K562 (cell line): ENCODE data around the gene SMIM15. TPM values are rescaled to one million over a fixed set of nuclear protein-coding genes. Genes with fewer than 3 reads are reported as not detected.

Source experiments
- ATAC-seq: fragments of 200-7000 bp; cut with Tn5 transposase; 3 replicates; pipeline ENCODE4 v1.9.1; 2020; ENCODE audit warnings: moderate library complexity
- BruUV-seq: library from RNA; stranded (reverse); fragments of 400-500 nt; replicated peaks from 2 replicates; lab custom pipeline; 2021; lab: Mats Ljungman, UMichigan
- CTCF ChIA-PET: fragments of 300-600 bp; formaldehyde crosslinking; extraction: SDS; loops from one replicate; lab custom pipeline; 2021; ENCODE audit warnings: low intra/inter-chr PET ratio; lab: Yijun Ruan, JAX
- POLR2A ChIA-PET: fragments of 300-600, 350-650 bp; sonication (Branson Sonifier 250); formaldehyde crosslinking; extraction: SDS; loops from one replicate; lab custom pipeline; 2021; ENCODE audit warnings: antibody characterized with exemption, inconsistent platforms; lab: Yijun Ruan, JAX
- DNase-seq, 4 experiments: peaks; one replicate each; pipeline versions ENCODE4 v3.0.0 to v3.0.0-alpha.2; 2011 to 2018; ENCODE audit warnings: low spot score in 3 of 4, mixed read lengths in 3 of 4; ENCODE audit errors: extremely low read depth in 1 of 4
- FAIRE-seq: peaks from 2 replicates; lab custom pipeline; 2011; peaks lifted over from hg19 to GRCh38; lab: Jason Lieb, UNC
- H2AFZ ChIP-seq: 2 replicates; pipeline ENCODE4 v1.6.0; 2011; ENCODE audit warnings: low read depth, low read length, control low read depth, inconsistent platforms
- H3K27ac ChIP-seq: fragments of 200-600 bp; 3 replicates; pipeline ENCODE4 v1.8.0; 2011; ENCODE audit warnings: low read depth, mild to moderate bottlenecking, control low read depth, inconsistent platforms, low read length, moderate library complexity, mixed read lengths; ENCODE audit errors: extremely low read depth
- H3K27me3 ChIP-seq, 2 experiments: fragments of 300-600 bp in 1 of 2; 2 replicates in 1 of 2; 3 replicates in 1 of 2; pipeline versions ENCODE4 v1.6.0 to v1.8.0; 2011; ENCODE audit warnings: inconsistent platforms in 2 of 2, low read length in 2 of 2, mild to moderate bottlenecking in 1 of 2, mixed read lengths in 1 of 2, moderate library complexity in 1 of 2; ENCODE audit not compliant: control insufficient read depth in 2 of 2, insufficient read depth in 2 of 2
- H3K36me3 ChIP-seq: fragments of 300-600 bp; 3 replicates; pipeline ENCODE4 v1.8.0; 2011; ENCODE audit warnings: mild to moderate bottlenecking, low read length, inconsistent platforms; ENCODE audit not compliant: control insufficient read depth, insufficient read depth
- H3K4me1 ChIP-seq, 2 experiments: fragments of 200-600 bp in 1 of 2; replicated peaks in 1 of 2; 2 replicates in 1 of 2; 3 replicates in 1 of 2; pipeline versions ENCODE4 v1.5.1 to v1.8.0; 2011; ENCODE audit warnings: inconsistent platforms in 2 of 2, low read length in 2 of 2, mild to moderate bottlenecking in 1 of 2, mixed read lengths in 1 of 2, moderate library complexity in 1 of 2; ENCODE audit not compliant: control insufficient read depth in 2 of 2, insufficient read depth in 2 of 2
- H3K4me2 ChIP-seq: 2 replicates; pipeline ENCODE4 v1.6.1; 2011; ENCODE audit warnings: low read length, control low read depth, inconsistent platforms, mixed read lengths; ENCODE audit not compliant: insufficient read depth
- H3K4me3 ChIP-seq: fragments of 200-600 bp; sonication (generic), shearing (Covaris generic); 2 replicates; pipeline ENCODE4 v1.5.1; 2016; ENCODE audit warnings: control low read depth, inconsistent platforms
- H3K79me2 ChIP-seq: fragments of 200-600 bp; 3 replicates; pipeline ENCODE4 v1.8.0; 2011; ENCODE audit warnings: low read length, inconsistent platforms; ENCODE audit not compliant: control insufficient read depth, insufficient read depth
- H3K9ac ChIP-seq, 2 experiments: 2 replicates each; pipeline versions ENCODE4 v1.6.0 to v1.6.1; 2011; ENCODE audit warnings: low read depth in 2 of 2, low read length in 2 of 2, control low read depth in 1 of 2, inconsistent platforms in 1 of 2, mild to moderate bottlenecking in 1 of 2, mixed read lengths in 1 of 2; ENCODE audit not compliant: insufficient read depth in 1 of 2
- H3K9me1 ChIP-seq: one replicate; pipeline ENCODE4 v1.6.0; 2011; ENCODE audit warnings: inconsistent platforms, mild to moderate bottlenecking, low read length, moderate library complexity; ENCODE audit not compliant: control insufficient read depth, insufficient read depth
- H3K9me3 ChIP-seq: replicated peaks from 2 replicates; pipeline ENCODE4 v1.5.1; 2011; ENCODE audit warnings: low read depth, low read length, inconsistent platforms; ENCODE audit not compliant: control insufficient read depth, insufficient read depth
- H4K20me1 ChIP-seq: replicated peaks from 2 replicates; pipeline ENCODE4 v1.6.1; 2011; ENCODE audit warnings: low read length, inconsistent platforms, mixed read lengths; ENCODE audit not compliant: control insufficient read depth, insufficient read depth
- C11orf30 ChIP-seq: fragments of 450-650 bp; IDR thresholded peaks from 2 replicates; pipeline ENCODE4 v1.6.1; 2016; ENCODE audit warnings: low read depth, mild to moderate bottlenecking
- CGGBP1 ChIP-seq: fragments of 250-450 bp; sonication (Bioruptor Pico); IDR thresholded peaks from 2 replicates; pipeline ENCODE4 v1.9.0; 2021; ENCODE audit warnings: mild to moderate bottlenecking
- CHD4 ChIP-seq: fragments of 200-600 bp; sonication (generic); IDR thresholded peaks from 3 replicates; pipeline ENCODE4 v1.6.1; 2012; ENCODE audit warnings: low read depth, mild to moderate bottlenecking, mixed read lengths, low read length, inconsistent platforms; ENCODE audit not compliant: insufficient read depth, insufficient replicate concordance, poor library complexity, severe bottlenecking
- ETV1 ChIP-seq: fragments of 450-650 bp; conservative IDR thresholded peaks from 2 replicates; pipeline ENCODE4 v1.6.1; 2016; ENCODE audit warnings: missing genetic modification characterization, control low read depth, low read depth, missing compliant biosample characterization
- FOXA3 ChIP-seq, 2 experiments: fragments of 450-650 bp in 1 of 2; sonication (generic) in 1 of 2; formaldehyde crosslinking; IDR thresholded peaks in 1 of 2; conservative IDR thresholded peaks in 1 of 2; 2 replicates each; pipeline versions ENCODE4 v1.4.0 to v1.8.0; 2020 to 2022; ENCODE audit warnings: mild to moderate bottlenecking in 2 of 2, missing genetic modification reagents in 1 of 2
- FOXK2 ChIP-seq, 2 experiments: fragments of 450-650 bp; IDR thresholded peaks in 1 of 2; conservative IDR thresholded peaks in 1 of 2; 2 replicates each; pipeline ENCODE4 v1.6.1; 2016; ENCODE audit warnings: low read depth in 2 of 2, mild to moderate bottlenecking in 1 of 2
- GABPA ChIP-seq: fragments of 200-800 bp; sonication (Bioruptor generic); conservative IDR thresholded peaks from 2 replicates; pipeline ENCODE4 v1.6.1; 2016; ENCODE audit warnings: low read depth, missing genetic modification characterization, missing compliant biosample characterization
- MAFG ChIP-seq: fragments of 450-650 bp; conservative IDR thresholded peaks from 2 replicates; pipeline ENCODE4 v1.6.1; 2016; ENCODE audit warnings: missing genetic modification characterization, missing compliant biosample characterization
- MECOM ChIP-seq: fragments of 250-450 bp; sonication (Bioruptor Pico); IDR thresholded peaks from 2 replicates; pipeline ENCODE4 v1.8.0; 2022; ENCODE audit warnings: inconsistent platforms
- PBX2 ChIP-seq, 2 experiments: IDR thresholded peaks in 1 of 2; conservative IDR thresholded peaks in 1 of 2; 2 replicates each; pipeline ENCODE4 v1.6.1; 2016; ENCODE audit warnings: low read depth in 2 of 2, mild to moderate bottlenecking in 1 of 2, missing compliant biosample characterization in 1 of 2, missing genetic modification characterization in 1 of 2, moderate library complexity in 1 of 2
- PHTF2 ChIP-seq: fragments of 250-450 bp; sonication (Bioruptor Pico); IDR thresholded peaks from 2 replicates; pipeline ENCODE4 v1.5.0; 2021; ENCODE audit warnings: mild to moderate bottlenecking
- PKNOX1 ChIP-seq: fragments of 450-650 bp; IDR thresholded peaks from 2 replicates; pipeline ENCODE4 v1.6.1; 2016
- PRMT5 ChIP-seq: sonication (generic); formaldehyde crosslinking; IDR thresholded peaks from 2 replicates; pipeline ENCODE4 v1.5.0; 2020; ENCODE audit warnings: missing genetic modification reagents
- SMAD1 ChIP-seq: fragments of 150-350 bp; IDR thresholded peaks from 2 replicates; pipeline ENCODE4 v1.6.1; 2014; ENCODE audit warnings: low read length, low read depth; ENCODE audit not compliant: partially characterized antibody
- SOX6 ChIP-seq: fragments of 450-650 bp; IDR thresholded peaks from 2 replicates; pipeline ENCODE4 v1.6.1; 2014; ENCODE audit warnings: mild to moderate bottlenecking
- THRAP3 ChIP-seq: fragments of 450-650 bp; IDR thresholded peaks from 2 replicates; pipeline ENCODE4 v1.6.1; 2016; ENCODE audit warnings: mild to moderate bottlenecking, inconsistent platforms, borderline replicate concordance
- ZNF165 ChIP-seq: fragments of 250-450 bp; sonication (Bioruptor Pico); IDR thresholded peaks from 2 replicates; pipeline ENCODE4 v1.4.0; 2020; ENCODE audit warnings: borderline replicate concordance
- ZNF316 ChIP-seq: fragments of 450-650 bp; IDR thresholded peaks from 2 replicates; pipeline ENCODE4 v1.6.1; 2016
- ZNF384 ChIP-seq: IDR thresholded peaks from 2 replicates; pipeline ENCODE4 v1.6.1; 2012; ENCODE audit warnings: low read depth, low read length, improper control_type of control experiment
- ZNF707 ChIP-seq: fragments of 250-450 bp; sonication (Bioruptor Pico); conservative IDR thresholded peaks from 2 replicates; pipeline ENCODE4 v1.8.0; 2022; ENCODE audit warnings: inconsistent platforms, mild to moderate bottlenecking, moderate library complexity
- WGBS: fragments of 100-300 bp; shearing (Covaris generic); methylation state at CpG from one replicate; pipeline ENCODE4 v1.1.6; 2016; ENCODE audit warnings: low coverage, mixed read lengths; ENCODE audit not compliant: insufficient coverage; ENCODE audit errors: missing lambda C conversion rate; 5-methylcytosine and 5-hydroxymethylcytosine counted together
- in situ Hi-C: fragments of 300-500 bp; cut with MboI; formaldehyde crosslinking; loops from 4 replicates; pipeline ENCODE4 v1.15.0; 2018; ENCODE audit warnings: inconsistent platforms, mixed read lengths
- intact Hi-C: fragments of 100-400 bp; cut with micrococcal nuclease; formaldehyde crosslinking; loops from 2 replicates; pipeline ENCODE4 v1.14.2; 2022
- polyA plus RNA-seq, 8 experiments: library from polyadenylated mRNA; depleted of rRNA in 4 of 8; stranded (reverse) in 5 of 8; unstranded in 3 of 8; fragments of >200 nt; fragmentation: Nextera tagmentation in 2 of 8; fragmentation: Illumina TruSeq in 1 of 8; extraction: Ambion mirVana in 2 of 8; extraction: Trizol in 1 of 8; gene quantifications; 2 replicates each; pipeline versions ENCODE4 v1.2.1 to v1.2.3, GENCODE V29; 2011 to 2014; ENCODE audit warnings: inconsistent platforms in 1 of 8, missing spikeins in 1 of 8
- total RNA-seq, 7 experiments: library from RNA; depleted of rRNA in 6 of 7; stranded (reverse); fragments of >200 nt in 6 of 7; fragmentation: Illumina TruSeq in 2 of 7; extraction: Trizol in 2 of 7; gene quantifications; 2 replicates each; pipeline versions ENCODE4 v1.2.1 to v1.2.3, GENCODE V29; 2011 to 2021; ENCODE audit warnings: low replicate concordance in 1 of 7

The SMIM15 gene
- total and polyA plus RNA-seq, 9 of the 15 experiments (the other 6 are each of a cell fraction or from before 2014, with no cell fraction given) = 16.6 to 124 (median 82.0) TPM

GRCh38 chr5:61182449-61182848 is 20.2 kb upstream of the SMIM15 start:
- no TSS peak for BruUV-seq
- Histone ChIP-seq H3K9me3 (no peaks in the 10 kb centered on the region), H3K4me1 (no peaks in the 10 kb centered on the region), H3K36me3 (no peaks in the 10 kb centered on the region), H3K27ac (no peak overlapping the region), H3K79me2 (no peaks in the 10 kb centered on the region), H3K9me1 (no peaks in the 10 kb centered on the region), H3K27me3 (no peaks in the 10 kb centered on the region), H2AFZ (peak overlapping the region; percentile 43; the same call in 1 of the 2 replicates), H4K20me1 (no peaks in the 10 kb centered on the region), H3K4me3 (no peak overlapping the region), H3K9ac (no peak overlapping the region), H3K4me2 (no peak overlapping the region)
- in situ Hi-C loops (no loop called here), intact Hi-C loops (no loop called here)
- ChIA-PET POLR2A (interaction anchor here (0.7 to 2.0 kb wide), 3 partner anchors 10 to 1283 kb away, joined by 3 to 8 read pairs (median 3); no protein-coding TSS in a partner anchor), CTCF (no interaction called here)
- FAIRE-seq = peak; percentile 52
- peak; percentile 72 for ATAC-seq
- DNase-seq = peak in 1 of 4 experiments; percentile 21
- WGBS = 6% methylated on average over 2 of the region's 2 CpGs
- peak; percentile 58 for TF ChIP-seq ETV1 (tag)
- peak; percentile 84 for TF ChIP-seq MAFG (tag)
- 0 out of 4 replicates have a peak, but pooled peaks have one; percentile 38 to 61 for TF ChIP-seq FOXK2 (conservative IDR thresholded peaks at IDR 0.05 in 1 of 2, IDR thresholded peaks at IDR 0.05 in 1 of 2; ENCODE audit: low read depth in 2 of 2)
- peak; percentile 68 for TF ChIP-seq GABPA (tag)
- no peak for TF ChIP-seq ZNF707 (CRISPR knock-in tag)
- TF ChIP-seq FOXA3 (CRISPR knock-in tag; conservative IDR thresholded peaks at IDR 0.05 in 1 of 2, IDR thresholded peaks at IDR 0.05 in 1 of 2) = peak in 1 of 2 experiments; percentile 31; a peak in 1 of 4 replicates
- TF ChIP-seq ZNF384 = peak; percentile 82; the same call in 1 of the 2 replicates
- TF ChIP-seq THRAP3 = no peak
- 0 out of 2 replicates have a peak, but pooled peaks have one; percentile 17 for TF ChIP-seq PKNOX1
- no peak for TF ChIP-seq MECOM (CRISPR knock-in tag)
- TF ChIP-seq PBX2 (CRISPR knock-in tag; IDR thresholded peaks at IDR 0.05; ENCODE audit: low read depth) = no peak
- peak; percentile 69 for TF ChIP-seq PBX2 (tag; conservative IDR thresholded peaks at IDR 0.05; ENCODE audit: low read depth)
- TF ChIP-seq CHD4 = no peak
- TF ChIP-seq PHTF2 (CRISPR knock-in tag) = no peak
- no peak for TF ChIP-seq PRMT5 (CRISPR knock-in tag)
- TF ChIP-seq SMAD1 = no peak
- peak; percentile 66; the same call in 1 of the 2 replicates for TF ChIP-seq ZNF316
- no peak for TF ChIP-seq CGGBP1 (CRISPR knock-in tag)
- TF ChIP-seq C11orf30 = peak; percentile 64
- TF ChIP-seq ZNF165 (CRISPR knock-in tag) = no peak
- peak; percentile 60 for TF ChIP-seq SOX6
